Ammon's horn (tissue), 1 donor: Measurements from ENCODE around the gene CHST3.
"Not testable (repeated sequence)": the region's sequence is repeated elsewhere in the genome, so short reads cannot be mapped to it uniquely, and the experiment has no call there.

ENCODE experiments used
- DNase-seq: peaks from one replicate; pipeline ENCODE4 v3.0.0-alpha.2; 2016; ENCODE audit warnings: low spot score

Gene CHST3

DNA sequence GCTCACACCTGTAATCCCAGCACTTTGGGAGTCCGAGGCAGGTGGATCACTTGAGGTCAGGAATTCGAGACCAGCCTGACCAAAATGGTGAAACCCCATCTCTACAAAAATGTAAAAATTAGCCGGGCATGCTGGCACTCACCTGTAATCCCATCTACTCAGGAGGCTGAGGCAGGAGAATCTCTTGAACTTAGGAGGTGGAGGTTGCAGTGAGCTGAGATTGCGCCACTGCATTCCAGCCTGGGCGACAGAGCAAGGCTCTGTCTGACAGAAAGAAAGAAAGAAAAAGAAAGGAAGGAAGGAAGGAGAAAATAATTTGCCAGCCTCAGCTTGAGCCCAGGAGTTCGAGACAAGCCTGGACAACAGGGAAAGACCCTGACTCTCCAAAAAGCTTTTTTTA, 24.7 kb downstream of the CHST3 start:
- not testable (repeated sequence) for DNase-seq

DNA sequence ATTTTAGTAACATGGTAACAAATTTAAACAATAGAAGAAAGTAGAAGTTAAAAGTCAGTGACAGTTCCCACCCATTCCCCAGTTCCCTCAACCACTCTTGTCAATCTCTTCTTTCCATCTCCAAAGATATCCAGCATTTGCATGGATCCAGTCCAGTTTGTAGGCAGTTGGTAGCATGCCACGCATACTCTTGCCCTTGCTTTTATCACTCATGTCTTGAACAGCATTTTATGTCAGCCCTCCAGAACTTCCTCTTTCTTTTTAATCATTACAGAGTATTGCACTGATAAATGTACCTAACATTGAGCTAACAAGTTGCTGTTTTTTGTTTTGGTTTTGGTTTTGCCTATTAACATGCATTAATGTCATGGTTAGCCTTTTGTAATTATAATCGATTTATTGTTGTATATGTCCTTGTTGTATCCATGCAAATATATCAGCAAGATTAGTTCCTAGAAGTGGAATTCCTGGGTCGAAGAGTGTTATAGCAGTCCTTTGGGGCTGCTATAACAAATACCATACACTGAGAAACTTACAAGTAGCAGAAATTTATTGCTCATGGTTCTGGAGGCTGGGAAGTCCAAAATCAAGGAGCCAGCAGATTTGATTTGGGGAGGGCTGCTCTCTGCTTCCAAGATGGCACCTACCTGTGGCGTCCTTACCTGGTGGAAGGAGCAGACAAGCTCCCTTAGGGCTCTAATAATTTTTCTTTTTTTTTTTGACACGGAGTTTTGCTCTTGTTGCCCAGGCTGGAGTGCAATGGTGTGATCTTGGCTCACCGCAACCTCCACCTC, 25.7 kb downstream of the CHST3 start:
- no peak for DNase-seq

- DNase-seq, result peak; percentile 77
These were observed 26.6 kb downstream of the CHST3 start for GRCh38 chr10:71990706-71991269.

- no peak for DNase-seq
These were observed 31.3 kb downstream of the CHST3 start for GRCh38 chr10:71995449-71995848.

GRCh38 chr10:71995887-71996575, 31.8 kb downstream of the CHST3 start:
- DNase-seq, result no peak

GRCh38 chr10:71996592-71997371, 32.6 kb downstream of the CHST3 start:
- DNase-seq, result peak; percentile 90

GRCh38 chr10:71998119-71998839, 34.1 kb downstream of the CHST3 start:
- peak; percentile 65 for DNase-seq

- DNase-seq, result no peak
These were observed 34.6 kb downstream of the CHST3 start for GRCh38 chr10:71998840-71999194.

GRCh38 chr10:71999360-72000072, 35.3 kb downstream of the CHST3 start:
- DNase-seq, result peak; percentile 86

- no peak for DNase-seq
These were observed 36.2 kb downstream of the CHST3 start for GRCh38 chr10:72000073-72001032.

GRCh38 chr10:72001033-72001395, 36.8 kb downstream of the CHST3 start:
- no peak for DNase-seq

DNA sequence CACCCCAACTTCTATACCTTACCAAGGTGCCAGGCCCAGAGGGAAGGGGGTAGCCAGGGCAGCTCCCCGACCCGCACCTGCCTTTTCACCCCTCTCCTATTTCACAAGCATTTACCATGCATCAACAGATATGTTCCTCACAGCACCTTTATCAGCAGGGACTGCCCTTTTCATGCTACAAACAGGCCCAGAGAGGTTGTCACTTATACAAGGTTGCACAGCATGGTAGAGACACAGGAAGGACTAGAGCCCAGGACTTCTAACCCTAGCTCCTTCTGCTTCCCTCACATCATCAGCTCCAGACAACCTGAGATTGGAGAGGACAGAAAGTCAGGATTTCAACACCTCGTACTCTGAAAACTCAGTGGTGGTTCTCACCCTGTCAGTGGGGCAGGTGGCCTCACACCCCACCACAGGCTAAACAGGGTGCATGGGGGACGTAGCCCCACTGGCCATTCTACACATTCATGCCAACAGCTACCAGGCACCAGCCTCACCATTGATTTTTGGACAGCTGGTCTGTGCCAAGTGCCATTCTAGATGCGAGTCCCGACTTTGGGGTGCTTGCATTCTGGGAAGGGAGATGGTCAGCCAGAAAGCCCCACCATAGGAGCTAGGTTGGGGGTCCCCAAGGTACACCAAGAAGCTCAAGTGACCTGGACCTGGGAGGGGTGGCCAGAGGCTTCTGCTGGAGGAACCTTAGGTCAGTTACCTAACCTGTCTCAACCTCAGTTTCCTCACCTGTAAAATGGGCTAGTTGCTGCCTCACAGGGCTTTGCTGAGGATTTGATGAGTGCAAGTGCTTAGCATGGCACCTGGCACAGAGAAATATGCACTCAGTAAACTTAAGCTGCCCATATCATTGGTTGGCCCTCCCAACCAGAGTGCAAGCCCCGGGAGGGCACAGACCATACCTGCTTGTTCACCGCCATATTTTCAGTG, 38.4 kb downstream of the CHST3 start:
- DNase-seq, result no peak

DNA sequence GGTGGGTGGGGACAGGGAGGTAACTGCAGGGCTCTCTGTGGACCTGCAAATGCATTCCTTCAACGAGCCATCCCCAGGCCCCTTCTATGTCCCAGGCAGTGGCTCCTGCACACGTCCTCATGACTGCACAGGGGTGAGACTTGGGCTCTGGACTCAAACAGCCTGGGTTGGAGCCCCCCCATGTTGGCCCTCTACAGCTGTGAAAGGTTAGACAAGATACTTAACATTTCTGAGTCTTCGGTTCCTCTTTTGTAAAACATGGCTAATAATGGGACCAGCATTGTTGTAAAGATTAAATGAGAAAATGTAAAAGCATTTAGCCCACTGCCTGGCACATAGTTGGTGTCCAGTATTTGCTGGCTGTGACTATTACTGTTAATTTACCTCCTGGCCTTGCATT, 41.8 kb downstream of the CHST3 start:
- no peak for DNase-seq

DNA sequence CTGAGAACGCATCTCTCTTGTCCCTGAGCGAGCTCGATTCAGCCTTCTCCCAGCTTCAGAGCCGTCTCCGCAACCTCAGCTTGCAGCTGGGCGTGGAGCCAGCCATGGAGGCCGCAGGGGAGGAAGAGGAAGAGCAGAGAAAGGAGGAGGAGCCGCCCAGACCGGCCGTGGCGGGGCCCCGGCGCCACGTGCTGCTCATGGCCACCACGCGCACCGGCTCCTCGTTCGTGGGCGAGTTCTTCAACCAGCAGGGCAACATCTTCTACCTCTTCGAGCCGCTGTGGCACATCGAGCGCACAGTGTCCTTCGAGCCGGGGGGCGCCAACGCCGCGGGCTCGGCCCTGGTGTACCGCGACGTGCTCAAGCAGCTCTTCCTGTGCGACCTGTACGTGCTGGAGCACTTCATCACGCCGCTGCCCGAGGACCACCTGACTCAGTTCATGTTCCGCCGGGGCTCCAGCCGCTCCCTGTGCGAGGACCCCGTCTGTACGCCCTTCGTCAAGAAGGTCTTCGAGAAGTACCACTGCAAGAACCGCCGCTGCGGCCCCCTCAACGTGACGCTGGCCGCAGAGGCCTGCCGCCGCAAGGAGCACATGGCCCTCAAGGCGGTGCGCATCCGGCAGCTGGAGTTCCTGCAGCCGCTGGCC, 43.2 kb downstream of the CHST3 start:
- peak; percentile 65 for DNase-seq

GRCh38 chr10:72008096-72008981, 44.1 kb downstream of the CHST3 start:
- DNase-seq, result no peak

DNA sequence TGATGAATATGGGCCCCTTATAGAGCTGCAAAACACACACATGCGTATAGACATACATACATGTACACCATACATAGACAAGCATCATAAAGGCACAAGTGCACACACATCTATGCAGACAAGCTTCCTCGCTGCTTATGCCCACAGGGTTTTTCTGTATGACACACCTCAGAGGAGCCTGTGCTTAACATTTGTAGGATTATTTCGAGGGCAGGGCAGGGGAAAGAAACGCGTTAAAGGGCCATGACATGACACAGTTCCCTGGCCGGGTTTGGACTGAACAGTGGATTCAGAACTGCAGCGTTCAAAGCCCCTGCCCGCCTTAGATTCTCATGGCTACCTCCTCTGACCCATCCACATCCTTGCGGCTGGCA, 44.8 kb downstream of the CHST3 start:
- DNase-seq, result no peak

GRCh38 chr10:72009425-72010081, 45.4 kb downstream of the CHST3 start:
- DNase-seq, result peak; percentile 76
